CD4-positive, alpha-beta T cell (primary cell): ENCODE data around the gene JAK2. TPM values are rescaled to one million over a fixed set of nuclear protein-coding genes. Genes with fewer than 3 reads are reported as not detected.

Experiments used
- ATAC-seq: fragments of 200-7000 bp; cut with Tn5 transposase; one replicate; pipeline ENCODE4 v1.10.0; 2022; ENCODE audit warnings: mild to moderate bottlenecking; ENCODE audit not compliant: poor library complexity
- CTCF ChIA-PET: fragments of 350-600 bp; sonication (Branson Sonifier 250); formaldehyde crosslinking; loops from one replicate; lab custom pipeline; 2021; ENCODE audit warnings: antibody characterized with exemption, inconsistent platforms; lab: Charles Lee
- POLR2A ChIA-PET: fragments of 350-600 bp; sonication (Branson Sonifier 250); formaldehyde crosslinking; loops from one replicate; lab custom pipeline; 2021; ENCODE audit warnings: antibody characterized with exemption, inconsistent platforms; lab: Charles Lee
- DNase-seq, 14 experiments: peaks; one replicate each; pipeline ENCODE4 v3.0.0-alpha.2; 2013 to 2020; ENCODE audit warnings: mixed read lengths in 2 of 14
- H3K27ac ChIP-seq, 2 donors: one replicate each; pipeline versions ENCODE4 v1.5.1 to v1.7.0; 2013; ENCODE audit warnings: low read length in 2 of 2, low read depth in 1 of 2, mild to moderate bottlenecking in 1 of 2
- H3K27me3 ChIP-seq, 2 experiments: 1 replicate in 1 of 2; 2 replicates in 1 of 2; pipeline versions ENCODE4 v1.6.1 to v1.7.0; 2013; ENCODE audit warnings: low read length in 2 of 2, control low read depth in 1 of 2, mild to moderate bottlenecking in 1 of 2, moderate library complexity in 1 of 2; ENCODE audit not compliant: insufficient read depth in 2 of 2, control insufficient read depth in 1 of 2
- H3K36me3 ChIP-seq: one replicate; pipeline ENCODE4 v1.6.1; 2013; ENCODE audit warnings: low read length, control low read depth; ENCODE audit not compliant: insufficient read depth
- H3K4me1 ChIP-seq: one replicate; pipeline ENCODE4 v1.6.1; 2013; ENCODE audit warnings: low read length, control low read depth; ENCODE audit not compliant: insufficient read depth
- H3K4me3 ChIP-seq: one replicate; pipeline ENCODE4 v1.5.1; 2013; ENCODE audit warnings: mild to moderate bottlenecking, low read length, moderate library complexity
- H3K9me3 ChIP-seq, 2 experiments: 1 replicate in 1 of 2; 2 replicates in 1 of 2; pipeline versions ENCODE4 v1.6.1 to v1.7.0; 2013; ENCODE audit warnings: low read length in 2 of 2, mild to moderate bottlenecking in 2 of 2, control low read depth in 1 of 2, moderate library complexity in 1 of 2; ENCODE audit not compliant: control insufficient read depth in 1 of 2, insufficient read depth in 1 of 2
- H3K27ac Mint-ChIP-seq: one replicate; pipeline ENCODE4 v1.8.0; 2020; ENCODE audit warnings: mixed read lengths
- H3K27me3 Mint-ChIP-seq: one replicate; pipeline ENCODE4 v1.8.0; 2021; ENCODE audit warnings: mixed read lengths
- H3K36me3 Mint-ChIP-seq: one replicate; pipeline ENCODE4 v1.8.0; 2021; ENCODE audit warnings: low read depth, mixed read lengths
- H3K4me1 Mint-ChIP-seq: one replicate; pipeline ENCODE4 v1.8.0; 2021; ENCODE audit warnings: low read depth, mixed read lengths
- H3K4me3 Mint-ChIP-seq: one replicate; pipeline ENCODE4 v1.8.0; 2020; ENCODE audit warnings: mild to moderate bottlenecking, mixed read lengths
- H3K9me3 Mint-ChIP-seq: one replicate; pipeline ENCODE4 v1.8.0; 2020; ENCODE audit warnings: mixed read lengths
- CTCF ChIP-seq: fragments of 200-600 bp; IDR thresholded peaks from one replicate; pipeline ENCODE4 v1.8.0; 2022; ENCODE audit warnings: antibody characterized with exemption, mild to moderate bottlenecking
- intact Hi-C, 2 experiments: fragments of 100-400 bp; cut with DNase I in 1 of 2; cut with micrococcal nuclease in 1 of 2; formaldehyde crosslinking; loops; one replicate each; pipeline versions ENCODE4 v1.15.1 to v1.9.0; 2023 to 2025; cut with DNase I, micrococcal nuclease
- total RNA-seq, 174 experiments: library from RNA in 2 of 174; stranded (reverse) in 2 of 174; gene quantifications; one replicate each; pipeline ENCODE4 v1.2.3 and lab custom pipeline; 2021 to 2026

The JAK2 gene
- total RNA-seq, 2 experiments from 2014 or later: 7.2 to 7.5 TPM

- Histone ChIP-seq H3K27ac (no peak overlapping the region), H3K4me3 (no peak overlapping the region), H3K36me3 (peaks cover 18% of the 10 kb centered on the region), H3K4me1 (no peaks in the 10 kb centered on the region), H3K9me3 (peaks cover 0 to 42% of the 10 kb centered on the region in 2 experiments), H3K27me3 (no peaks in the 10 kb centered on the region)
- intact Hi-C loops: no loop called here
- Mint-ChIP-seq H3K36me3 (peaks cover 25% of the 10 kb centered on the region), H3K27ac (no peak overlapping the region), H3K4me1 (no peaks in the 10 kb centered on the region), H3K9me3 (no peaks in the 10 kb centered on the region), H3K27me3 (no peaks in the 10 kb centered on the region), H3K4me3 (no peak overlapping the region)
- ATAC-seq: no peak
- peak in 1 of 14 experiments; percentile 11 for DNase-seq
- ChIA-PET POLR2A (no interaction called here), CTCF (no interaction called here)
- no peak for TF ChIP-seq CTCF
These were observed 126.0 kb downstream of the JAK2 start for GRCh38 chr9:5110867-5111681.

GRCh38 chr9:5111696-5112095, 126.6 kb downstream of the JAK2 start:
- H3K27ac Mint-ChIP-seq: no peak overlapping the region

GRCh38 chr9:5112109-5112592, 127.1 kb downstream of the JAK2 start:
- peaks cover 18% of the 10 kb centered on the region for H3K36me3 ChIP-seq
- H3K27me3 ChIP-seq: no peaks in the 10 kb centered on the region
- no peak overlapping the region for H3K27ac ChIP-seq
- intact Hi-C loops: no loop called here
- H3K9me3 ChIP-seq: peaks cover 0 to 42% of the 10 kb centered on the region in 2 experiments
- Mint-ChIP-seq H3K36me3 (peaks cover 25% of the 10 kb centered on the region), H3K27me3 (no peaks in the 10 kb centered on the region), H3K4me1 (no peaks in the 10 kb centered on the region), H3K4me3 (no peak overlapping the region), H3K9me3 (no peaks in the 10 kb centered on the region), H3K27ac (no peak overlapping the region)
- no peak overlapping the region for H3K4me3 ChIP-seq
- DNase-seq: peak in 1 of 14 experiments; percentile 9
- no peak for ATAC-seq
- ChIA-PET CTCF (no interaction called here), POLR2A (no interaction called here)
- no peak for TF ChIP-seq CTCF
- no peaks in the 10 kb centered on the region for H3K4me1 ChIP-seq

More at GRCh38 chr9:5111696-5112095, 126.6 kb downstream of the JAK2 start:
- Mint-ChIP-seq H3K36me3 (peaks cover 25% of the 10 kb centered on the region), H3K9me3 (no peaks in the 10 kb centered on the region), H3K4me1 (no peaks in the 10 kb centered on the region), H3K27me3 (no peaks in the 10 kb centered on the region), H3K4me3 (no peak overlapping the region)
- ChIA-PET POLR2A (no interaction called here), CTCF (no interaction called here)
- H3K27ac ChIP-seq: no peak overlapping the region
- DNase-seq: no peak
- intact Hi-C loops: no loop called here
- no peak overlapping the region for H3K4me3 ChIP-seq
- peaks cover 18% of the 10 kb centered on the region for H3K36me3 ChIP-seq
- no peak for ATAC-seq
- H3K9me3 ChIP-seq: peaks cover 0 to 42% of the 10 kb centered on the region in 2 experiments
- no peaks in the 10 kb centered on the region for H3K4me1 ChIP-seq
- H3K27me3 ChIP-seq: no peaks in the 10 kb centered on the region
- TF ChIP-seq CTCF: no peak
